OCI-LY7 (cell line): ENCODE data around the gene ZNF543. TPM values are rescaled to one million over a fixed set of nuclear protein-coding genes. Genes with fewer than 3 reads are reported as not detected.

ENCODE experiments used
- BruUV-seq: library from RNA; stranded (reverse); fragments of 400-500 nt; replicated peaks from 2 replicates; lab custom pipeline; 2021; lab: Mats Ljungman, UMichigan
- CTCF ChIA-PET: fragments of 300-600 bp; sonication (Branson Sonifier 250); formaldehyde crosslinking; loops from one replicate; lab custom pipeline; 2022; ENCODE audit warnings: antibody characterized with exemption; ENCODE audit not compliant: unreplicated experiment; lab: Charles Lee
- POLR2A ChIA-PET: fragments of 300-600 bp; sonication (Branson Sonifier 250); formaldehyde crosslinking; loops from one replicate; lab custom pipeline; 2022; ENCODE audit warnings: antibody characterized with exemption; lab: Charles Lee
- DNase-seq: peaks from one replicate; pipeline ENCODE4 v3.0.0-alpha.2; 2015; ENCODE audit warnings: low spot score
- H2AFZ ChIP-seq: fragments of 200-600 bp; sonication (generic), shearing (Covaris generic); 2 replicates; pipeline ENCODE4 v1.6.1; 2014; ENCODE audit warnings: mild to moderate bottlenecking, antibody characterized with exemption, low read length, moderate library complexity
- H3K27ac ChIP-seq: fragments of 200-600 bp; sonication (generic); 2 replicates; pipeline ENCODE4 v1.5.1; 2014; ENCODE audit warnings: mixed run types, low read depth, mild to moderate bottlenecking, moderate library complexity, low read length, inconsistent platforms; ENCODE audit not compliant: poor library complexity, severe bottlenecking
- H3K36me3 ChIP-seq: fragments of 200-600 bp; sonication (generic); 2 replicates; pipeline ENCODE4 v1.6.1; 2014; ENCODE audit warnings: mild to moderate bottlenecking, antibody characterized with exemption, low read length, moderate library complexity, mixed read lengths; ENCODE audit not compliant: insufficient read depth
- H3K4me1 ChIP-seq: fragments of 200-600 bp; sonication (generic); 2 replicates; pipeline ENCODE4 v1.5.1; 2014; ENCODE audit warnings: mild to moderate bottlenecking, low read length; ENCODE audit not compliant: insufficient read depth, poor library complexity, severe bottlenecking
- H3K4me2 ChIP-seq: fragments of 200-600 bp; sonication (generic); 2 replicates; pipeline ENCODE4 v1.6.1; 2014; ENCODE audit warnings: mild to moderate bottlenecking, low read length
- H3K4me3 ChIP-seq: fragments of 200-600 bp; sonication (generic); 2 replicates; pipeline ENCODE4 v1.5.1; 2014; ENCODE audit warnings: mild to moderate bottlenecking, low read depth, low read length; ENCODE audit not compliant: poor library complexity, severe bottlenecking
- H3K79me2 ChIP-seq: fragments of 200-600 bp; sonication (generic); 2 replicates; pipeline ENCODE4 v1.6.1; 2016; ENCODE audit warnings: low read depth, mild to moderate bottlenecking, low read length, moderate library complexity, mixed read lengths; ENCODE audit not compliant: insufficient read depth
- H3K9me2 ChIP-seq: fragments of 200-600 bp; sonication (generic); 2 replicates; pipeline ENCODE4 v1.6.1; 2016; ENCODE audit warnings: mild to moderate bottlenecking, low read length, mixed read lengths; ENCODE audit not compliant: insufficient read depth
- H3K9me3 ChIP-seq: fragments of 200-600 bp; sonication (generic); 2 replicates; pipeline ENCODE4 v1.6.1; 2014; ENCODE audit warnings: mild to moderate bottlenecking, mixed run types, low read length, mixed read lengths
- H4K20me1 ChIP-seq: fragments of 200-600 bp; sonication (generic); 2 replicates; pipeline ENCODE4 v1.6.1; 2014; ENCODE audit warnings: mild to moderate bottlenecking, antibody characterized with exemption, low read length, moderate library complexity, mixed read lengths; ENCODE audit not compliant: insufficient read depth
- CTCF ChIP-seq: fragments of 200-600 bp; sonication (generic); conservative IDR thresholded peaks from 2 replicates; pipeline ENCODE4 v1.5.1; 2014; ENCODE audit warnings: mild to moderate bottlenecking, antibody characterized with exemption, low read length, moderate library complexity, mixed read lengths
- EZH2phosphoT487 ChIP-seq: fragments of 200-600 bp; sonication (generic); IDR thresholded peaks from 2 replicates; pipeline ENCODE4 v1.6.1; 2018; ENCODE audit warnings: low read depth, borderline replicate concordance, mild to moderate bottlenecking, mixed run types, antibody characterized with exemption, low read length, moderate library complexity, mixed read lengths
- intact Hi-C: fragments of 100-400 bp; cut with micrococcal nuclease; formaldehyde crosslinking; loops from one replicate; pipeline ENCODE4 v1.10.0; 2022; ENCODE audit not compliant: unreplicated experiment
- total RNA-seq, 2 experiments: library from RNA; depleted of rRNA in 1 of 2; stranded (reverse); fragments of >200 nt in 1 of 2; shearing (Covaris generic) in 1 of 2; gene quantifications; 2 replicates each; pipeline ENCODE4 v1.2.3, GENCODE V29; 2014 to 2022

Gene ZNF543
- total RNA-seq, 2 experiments from 2014 or later: 9.4 to 14.6 TPM

- no peak for TF ChIP-seq EZH2phosphoT487
- no peak for TF ChIP-seq CTCF
These were observed 1.5 kb downstream of the ZNF543 start for GRCh38 chr19:57321751-57322150.

GRCh38 chr19:57324992-57325391 is 4.7 kb downstream of the ZNF543 start:
- Histone ChIP-seq H3K4me3 (no peak overlapping the region), H3K4me1 (peaks cover 25% of the 10 kb centered on the region), H2AFZ (no peak overlapping the region), H3K9me3 (no peaks in the 10 kb centered on the region), H3K79me2 (peaks cover 25% of the 10 kb centered on the region), H4K20me1 (peaks cover 5% of the 10 kb centered on the region; the same call in 1 of the 2 replicates), H3K4me2 (no peak overlapping the region), H3K36me3 (peaks cover 72% of the 10 kb centered on the region), H3K9me2 (no peaks in the 10 kb centered on the region), H3K27ac (no peak overlapping the region)
- POLR2A ChIA-PET: no interaction called here
- intact Hi-C loops: loop anchor here (5.0 kb wide), 1 partner anchor 43 kb away; the partner anchor contains the start of gene ZNF460
- CTCF ChIA-PET: no interaction called here
- BruUV-seq: no TSS peak
- no peak for DNase-seq
- TF ChIP-seq CTCF (no peak), EZH2phosphoT487 (no peak)

More at GRCh38 chr19:57321751-57322150, 1.5 kb downstream of the ZNF543 start:
- peaks cover 5% of the 10 kb centered on the region; the same call in 1 of the 2 replicates for H4K20me1 ChIP-seq
- no peaks in the 10 kb centered on the region for H3K9me3 ChIP-seq
- peaks cover 31% of the 10 kb centered on the region for H3K4me1 ChIP-seq
- intact Hi-C loops: loop anchor here (5.0 kb wide), 1 partner anchor 39 kb away; the partner anchor contains the start of gene ZNF460
- peak overlapping the region; percentile 87 for H3K4me3 ChIP-seq
- CTCF ChIA-PET: no interaction called here
- H3K4me2 ChIP-seq: peak overlapping the region; percentile 80
- no TSS peak for BruUV-seq
- no peaks in the 10 kb centered on the region for H3K9me2 ChIP-seq
- POLR2A ChIA-PET: interaction anchor here (0.6 to 0.7 kb wide), 2 partner anchors 12 to 45 kb away, joined by 3 to 4 read pairs; no protein-coding TSS in a partner anchor
- no peak overlapping the region for H2AFZ ChIP-seq
- DNase-seq: no peak
- H3K27ac ChIP-seq: no peak overlapping the region
- H3K79me2 ChIP-seq: peaks cover 25% of the 10 kb centered on the region
- H3K36me3 ChIP-seq: peaks cover 40% of the 10 kb centered on the region

- intact Hi-C loops: no loop called here
- TF ChIP-seq EZH2phosphoT487: no peak
- no peak for TF ChIP-seq CTCF
- Histone ChIP-seq H3K27ac (no peak overlapping the region), H3K9me3 (no peaks in the 10 kb centered on the region), H2AFZ (no peak overlapping the region), H3K4me2 (no peak overlapping the region), H3K79me2 (no peaks in the 10 kb centered on the region; the same call in 1 of the 2 replicates), H3K4me1 (peaks cover 8% of the 10 kb centered on the region), H3K4me3 (no peak overlapping the region), H3K9me2 (no peaks in the 10 kb centered on the region), H4K20me1 (no peaks in the 10 kb centered on the region), H3K36me3 (peaks cover 95% of the 10 kb centered on the region)
- no TSS peak for BruUV-seq
- DNase-seq: no peak
- CTCF ChIA-PET: no interaction called here
- POLR2A ChIA-PET: no interaction called here
These were observed 7.7 kb downstream of the ZNF543 start for GRCh38 chr19:57327993-57328392.
